ENCODE data around the gene ZWILCH. TPM values are rescaled to one million over a fixed set of nuclear protein-coding genes. Genes with fewer than 3 reads are reported as not detected.

ZWILCH gene
- total and polyA plus RNA-seq, 2 experiments from 2014 or later, result 7.5 to 15.7 TPM

DNA sequence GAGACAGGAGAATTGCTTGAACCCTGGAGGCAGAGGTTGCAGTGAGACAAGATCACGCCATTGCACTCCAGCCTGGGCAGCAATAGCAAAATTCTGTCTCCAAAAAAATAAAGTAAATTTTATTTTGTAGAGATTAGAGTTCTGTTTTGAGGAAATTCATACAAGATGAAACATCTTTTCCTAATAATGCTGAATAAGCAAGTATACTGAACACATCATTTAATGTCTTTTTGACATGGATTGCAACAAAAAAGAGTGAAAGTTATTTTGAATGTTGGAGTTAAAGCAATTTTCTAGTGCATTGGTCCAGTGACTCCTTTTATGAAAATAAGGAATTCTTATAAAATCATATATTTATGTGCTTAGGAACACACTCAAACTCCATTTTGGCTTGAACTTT is 40.1 kb downstream of the ZWILCH start:
- DNase-seq (ENCODE audit: low read depth in 1 of 2, low spot score in 1 of 2), result no peak
- no peak overlapping the region for H3K27ac ChIP-seq
- no peaks in the 10 kb centered on the region for H3K9me3 ChIP-seq (ENCODE audit: low read depth)
- H3K4me3 ChIP-seq, result no peak overlapping the region
- H3K36me3 ChIP-seq, result no peaks in the 10 kb centered on the region
- TF ChIP-seq, protein P1, sequence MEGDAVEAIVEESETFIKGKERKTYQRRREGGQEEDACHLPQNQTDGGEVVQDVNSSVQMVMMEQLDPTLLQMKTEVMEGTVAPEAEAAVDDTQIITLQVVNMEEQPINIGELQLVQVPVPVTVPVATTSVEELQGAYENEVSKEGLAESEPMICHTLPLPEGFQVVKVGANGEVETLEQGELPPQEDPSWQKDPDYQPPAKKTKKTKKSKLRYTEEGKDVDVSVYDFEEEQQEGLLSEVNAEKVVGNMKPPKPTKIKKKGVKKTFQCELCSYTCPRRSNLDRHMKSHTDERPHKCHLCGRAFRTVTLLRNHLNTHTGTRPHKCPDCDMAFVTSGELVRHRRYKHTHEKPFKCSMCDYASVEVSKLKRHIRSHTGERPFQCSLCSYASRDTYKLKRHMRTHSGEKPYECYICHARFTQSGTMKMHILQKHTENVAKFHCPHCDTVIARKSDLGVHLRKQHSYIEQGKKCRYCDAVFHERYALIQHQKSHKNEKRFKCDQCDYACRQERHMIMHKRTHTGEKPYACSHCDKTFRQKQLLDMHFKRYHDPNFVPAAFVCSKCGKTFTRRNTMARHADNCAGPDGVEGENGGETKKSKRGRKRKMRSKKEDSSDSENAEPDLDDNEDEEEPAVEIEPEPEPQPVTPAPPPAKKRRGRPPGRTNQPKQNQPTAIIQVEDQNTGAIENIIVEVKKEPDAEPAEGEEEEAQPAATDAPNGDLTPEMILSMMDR (IDR thresholded peaks at IDR 0.05; ENCODE audit: low read depth, low read length), result no peak
- H3K27me3 ChIP-seq, result no peaks in the 10 kb centered on the region
- H3K4me1 ChIP-seq (ENCODE audit: low read depth), result no peaks in the 10 kb centered on the region

DNA sequence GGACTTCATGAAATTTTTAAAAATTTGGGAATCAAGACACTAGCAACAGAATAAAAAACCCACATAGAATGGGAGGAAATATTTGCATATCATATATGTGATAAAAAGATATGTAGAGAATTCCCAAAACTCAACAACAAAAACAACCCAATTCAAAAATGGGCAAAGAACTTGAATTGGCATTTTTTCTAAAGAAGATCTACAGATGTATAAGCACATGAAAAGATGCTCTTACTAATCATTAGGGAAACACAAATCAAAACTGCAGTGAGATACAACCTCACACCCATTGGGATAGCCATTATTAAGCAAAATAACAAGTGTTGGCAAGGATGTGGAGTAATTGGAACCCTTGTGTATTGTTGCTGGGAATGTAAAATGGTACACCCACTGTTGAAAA is 50.6 kb downstream of the ZWILCH start:
- Histone ChIP-seq H3K4me3 (no peak overlapping the region), H3K4me1 (ENCODE audit: low read depth) (no peaks in the 10 kb centered on the region), H3K27ac (no peak overlapping the region), H3K27me3 (no peaks in the 10 kb centered on the region), H3K36me3 (no peaks in the 10 kb centered on the region), H3K9me3 (ENCODE audit: low read depth) (no peaks in the 10 kb centered on the region)
- TF ChIP-seq, protein P1 (IDR thresholded peaks at IDR 0.05; ENCODE audit: low read depth, low read length), result no peak
- DNase-seq (ENCODE audit: low read depth in 1 of 2, low spot score in 1 of 2), result no peak

DNA sequence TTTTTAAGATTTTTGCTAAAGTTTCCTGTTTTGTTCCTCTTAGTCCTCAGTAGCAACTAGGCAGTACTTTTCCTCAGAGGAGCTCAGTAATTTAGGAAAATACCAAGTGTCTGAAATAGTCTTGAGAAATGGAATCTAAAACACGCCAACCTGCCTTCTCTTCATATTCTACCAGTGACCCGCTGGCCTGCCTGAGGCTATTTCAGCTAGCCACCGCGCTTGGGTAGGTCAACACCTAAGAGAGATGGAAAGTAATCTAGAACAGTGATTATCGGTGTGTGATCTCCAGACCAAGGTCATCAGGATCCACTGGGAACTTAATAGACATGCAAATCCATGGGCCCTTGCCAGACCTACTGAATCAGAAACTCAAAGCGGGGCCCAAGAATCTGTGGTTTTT is 53.1 kb downstream of the ZWILCH start:
- H3K36me3 ChIP-seq, result no peaks in the 10 kb centered on the region
- TF ChIP-seq, protein P1 (IDR thresholded peaks at IDR 0.05; ENCODE audit: low read depth, low read length), result no peak
- no peaks in the 10 kb centered on the region for H3K27me3 ChIP-seq
- H3K4me1 ChIP-seq (ENCODE audit: low read depth), result no peaks in the 10 kb centered on the region
- H3K9me3 ChIP-seq (ENCODE audit: low read depth), result no peaks in the 10 kb centered on the region
- no peak overlapping the region for H3K27ac ChIP-seq
- H3K4me3 ChIP-seq, result no peak overlapping the region
- no peak for DNase-seq (ENCODE audit: low read depth in 1 of 2, low spot score in 1 of 2)

DNA sequence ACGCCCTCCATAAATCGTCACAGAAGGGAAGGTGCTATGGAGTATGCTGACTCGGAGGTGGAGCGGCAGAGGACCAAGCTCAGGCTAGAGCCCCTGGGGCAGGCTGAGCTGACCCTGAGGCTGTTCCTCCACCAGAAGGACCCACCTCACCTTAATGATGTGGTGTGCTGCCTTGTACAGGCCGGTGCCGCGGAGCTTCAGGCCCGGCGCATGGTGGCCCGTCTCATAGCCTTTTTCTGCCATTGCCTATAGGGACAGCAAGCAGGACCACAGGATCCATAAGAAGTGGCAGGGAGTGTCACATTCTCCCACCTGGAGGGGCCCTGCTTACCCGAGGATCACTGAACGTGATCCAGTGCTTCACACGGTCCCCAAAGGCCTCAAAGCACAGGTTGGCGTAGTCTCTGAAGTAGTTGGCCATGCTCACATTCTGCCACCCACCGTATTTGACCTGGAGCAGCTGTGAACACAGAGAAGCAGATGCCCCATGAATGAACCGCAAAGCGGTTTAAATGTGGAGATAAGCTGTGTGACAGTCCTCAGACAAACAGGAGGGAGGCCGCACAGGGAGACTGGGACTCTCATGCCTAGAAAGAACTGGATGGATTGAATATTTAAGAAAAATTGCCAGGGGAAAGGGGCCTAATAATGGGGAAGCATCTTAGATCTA is 55.9 kb downstream of the ZWILCH start:
- TF ChIP-seq, protein P1 (IDR thresholded peaks at IDR 0.05; ENCODE audit: low read depth, low read length), result no peak
- DNase-seq (ENCODE audit: low read depth in 1 of 2, low spot score in 1 of 2), result no peak

DNA sequence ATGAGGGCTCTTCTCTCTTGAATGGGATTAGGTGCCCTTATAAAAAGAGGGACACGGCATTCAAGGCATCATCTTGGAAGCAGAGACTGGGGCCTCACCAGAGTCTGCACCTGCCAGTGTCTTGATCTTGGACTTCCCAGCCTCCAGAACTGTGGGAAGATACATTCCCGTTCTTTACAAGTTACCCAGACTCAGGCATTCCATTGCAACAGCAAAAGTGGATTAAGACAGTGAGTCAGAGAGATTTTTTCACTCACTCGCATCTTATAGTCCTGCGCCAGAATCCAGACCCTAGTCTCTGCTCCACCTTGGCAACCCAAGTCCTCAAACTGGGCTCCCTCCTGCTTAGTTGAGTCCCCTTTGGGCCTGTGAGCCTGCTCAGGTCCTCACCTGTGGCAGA is 58.0 kb downstream of the ZWILCH start:
- Histone ChIP-seq H3K27me3 (no peaks in the 10 kb centered on the region), H3K27ac (no peak overlapping the region), H3K36me3 (no peaks in the 10 kb centered on the region), H3K4me1 (ENCODE audit: low read depth) (no peaks in the 10 kb centered on the region), H3K4me3 (no peak overlapping the region), H3K9me3 (ENCODE audit: low read depth) (no peaks in the 10 kb centered on the region)
- TF ChIP-seq, protein P1 (IDR thresholded peaks at IDR 0.05; ENCODE audit: low read depth, low read length), result no peak
- DNase-seq (ENCODE audit: low read depth in 1 of 2, low spot score in 1 of 2), result no peak

More for the DNA sequence above, 55.9 kb downstream of the ZWILCH start:
- H3K27me3 ChIP-seq, result no peaks in the 10 kb centered on the region
- H3K4me3 ChIP-seq, result no peak overlapping the region
- H3K27ac ChIP-seq, result no peak overlapping the region
- H3K4me1 ChIP-seq (ENCODE audit: low read depth), result no peaks in the 10 kb centered on the region
- no peaks in the 10 kb centered on the region for H3K36me3 ChIP-seq
- no peaks in the 10 kb centered on the region for H3K9me3 ChIP-seq (ENCODE audit: low read depth)
